Measurements from ENCODE around the gene PRR3. TPM values are rescaled to one million over a fixed set of nuclear protein-coding genes. Genes with fewer than 3 reads are reported as not detected.

PRR3 gene
- total RNA-seq, 2 donors from 2014 or later = 6.9 to 10.4 TPM

DNA sequence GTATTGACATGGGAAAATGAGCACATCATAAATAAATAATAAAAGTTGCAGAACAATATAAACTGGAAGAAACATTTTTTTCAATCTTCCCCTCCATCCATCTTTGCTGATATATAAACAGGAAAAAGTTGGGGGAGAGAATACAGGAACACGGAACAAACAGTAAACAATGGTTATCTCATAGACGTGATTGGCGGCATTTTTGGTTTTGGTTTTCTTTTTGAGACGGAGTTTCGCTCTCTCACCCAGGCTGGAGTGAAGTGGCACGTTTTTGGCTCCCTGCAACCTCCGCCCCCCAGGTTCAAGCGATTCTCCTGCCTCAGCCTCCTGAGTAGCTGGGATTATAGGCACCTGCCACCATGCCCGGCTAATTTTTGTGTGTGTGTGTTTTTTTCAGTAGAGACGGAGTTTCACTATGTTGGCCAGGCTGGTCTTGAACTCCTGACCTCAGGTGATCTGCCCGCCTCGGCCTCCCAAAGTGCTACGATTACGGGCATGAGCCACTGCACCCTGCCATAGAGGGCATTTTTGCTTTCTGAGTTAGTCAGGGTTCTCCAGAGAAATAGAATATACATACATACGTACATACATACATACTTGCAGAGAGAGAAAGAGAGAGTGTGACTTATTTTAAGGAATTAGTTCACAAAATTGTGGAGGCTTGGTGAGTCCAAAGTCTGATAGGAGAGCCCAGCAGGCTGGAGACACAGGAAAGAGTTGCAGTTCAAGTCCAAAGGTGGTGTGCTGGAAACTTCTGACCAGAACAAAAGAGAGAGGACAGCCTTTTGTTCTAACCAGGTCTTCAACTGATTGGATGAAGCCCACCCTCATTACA, 23.4 kb upstream of the PRR3 start:
- DNase-seq (no peak), ATAC-seq (no peak)
- intact Hi-C loops (cut with DNase I) = loop anchor here (5.0 kb wide), 1 partner anchor 41 kb away; no protein-coding TSS in a partner anchor
- Histone ChIP-seq H3K9me3 (no peaks in the 10 kb centered on the region), H3K27me3 (no peaks in the 10 kb centered on the region), H3K4me3 (no peak overlapping the region), H3K4me1 (no peaks in the 10 kb centered on the region), H3K36me3 (replicated peaks in 1 of 2; ENCODE audit: insufficient read depth in 1 of 2, low read depth in 2 of 2) (no peaks in the 10 kb centered on the region), H3K27ac (no peak overlapping the region)
- TF ChIP-seq, protein P1, sequence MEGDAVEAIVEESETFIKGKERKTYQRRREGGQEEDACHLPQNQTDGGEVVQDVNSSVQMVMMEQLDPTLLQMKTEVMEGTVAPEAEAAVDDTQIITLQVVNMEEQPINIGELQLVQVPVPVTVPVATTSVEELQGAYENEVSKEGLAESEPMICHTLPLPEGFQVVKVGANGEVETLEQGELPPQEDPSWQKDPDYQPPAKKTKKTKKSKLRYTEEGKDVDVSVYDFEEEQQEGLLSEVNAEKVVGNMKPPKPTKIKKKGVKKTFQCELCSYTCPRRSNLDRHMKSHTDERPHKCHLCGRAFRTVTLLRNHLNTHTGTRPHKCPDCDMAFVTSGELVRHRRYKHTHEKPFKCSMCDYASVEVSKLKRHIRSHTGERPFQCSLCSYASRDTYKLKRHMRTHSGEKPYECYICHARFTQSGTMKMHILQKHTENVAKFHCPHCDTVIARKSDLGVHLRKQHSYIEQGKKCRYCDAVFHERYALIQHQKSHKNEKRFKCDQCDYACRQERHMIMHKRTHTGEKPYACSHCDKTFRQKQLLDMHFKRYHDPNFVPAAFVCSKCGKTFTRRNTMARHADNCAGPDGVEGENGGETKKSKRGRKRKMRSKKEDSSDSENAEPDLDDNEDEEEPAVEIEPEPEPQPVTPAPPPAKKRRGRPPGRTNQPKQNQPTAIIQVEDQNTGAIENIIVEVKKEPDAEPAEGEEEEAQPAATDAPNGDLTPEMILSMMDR (IDR thresholded peaks at IDR 0.05) = no peak
- no peak for TF ChIP-seq POLR2A (IDR thresholded peaks at IDR 0.05)
- WGBS, 2 donors = 57 to 61% methylated on average over 15 of the region's 15 CpGs

DNA sequence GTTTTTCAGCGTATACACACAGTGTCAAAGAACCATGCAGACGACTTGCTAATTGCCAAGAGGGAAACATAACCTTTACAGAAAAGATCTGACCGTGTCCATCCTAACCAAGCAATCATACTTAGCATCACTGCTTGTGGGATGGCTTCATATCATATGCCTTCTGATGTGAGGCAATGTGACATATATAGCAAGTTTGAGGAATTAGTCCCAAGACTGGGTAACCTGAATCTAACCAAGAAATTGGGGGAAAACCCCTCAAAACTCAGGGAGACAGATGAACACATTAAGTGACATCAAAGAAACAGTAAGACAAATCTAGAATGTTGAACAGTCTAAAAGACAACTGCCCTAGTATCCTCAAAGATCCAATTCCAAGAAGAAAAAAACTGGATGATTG, 19.2 kb upstream of the PRR3 start:
- TF ChIP-seq, protein P1 (IDR thresholded peaks at IDR 0.05) = no peak
- no peak for TF ChIP-seq POLR2A (IDR thresholded peaks at IDR 0.05)
- WGBS, 2 donors = 66 to 74% methylated on average over 3 of the region's 3 CpGs
- no peak for DNase-seq
- no peak overlapping the region for H3K4me3 ChIP-seq
- no peaks in the 10 kb centered on the region for H3K4me1 ChIP-seq
- H3K9me3 ChIP-seq = no peaks in the 10 kb centered on the region
- ATAC-seq = no peak
- intact Hi-C loops (cut with DNase I) = no loop called here
- H3K27me3 ChIP-seq = no peaks in the 10 kb centered on the region
- H3K27ac ChIP-seq = no peak overlapping the region
- H3K36me3 ChIP-seq (replicated peaks in 1 of 2; ENCODE audit: insufficient read depth in 1 of 2, low read depth in 2 of 2) = no peaks in the 10 kb centered on the region

DNA sequence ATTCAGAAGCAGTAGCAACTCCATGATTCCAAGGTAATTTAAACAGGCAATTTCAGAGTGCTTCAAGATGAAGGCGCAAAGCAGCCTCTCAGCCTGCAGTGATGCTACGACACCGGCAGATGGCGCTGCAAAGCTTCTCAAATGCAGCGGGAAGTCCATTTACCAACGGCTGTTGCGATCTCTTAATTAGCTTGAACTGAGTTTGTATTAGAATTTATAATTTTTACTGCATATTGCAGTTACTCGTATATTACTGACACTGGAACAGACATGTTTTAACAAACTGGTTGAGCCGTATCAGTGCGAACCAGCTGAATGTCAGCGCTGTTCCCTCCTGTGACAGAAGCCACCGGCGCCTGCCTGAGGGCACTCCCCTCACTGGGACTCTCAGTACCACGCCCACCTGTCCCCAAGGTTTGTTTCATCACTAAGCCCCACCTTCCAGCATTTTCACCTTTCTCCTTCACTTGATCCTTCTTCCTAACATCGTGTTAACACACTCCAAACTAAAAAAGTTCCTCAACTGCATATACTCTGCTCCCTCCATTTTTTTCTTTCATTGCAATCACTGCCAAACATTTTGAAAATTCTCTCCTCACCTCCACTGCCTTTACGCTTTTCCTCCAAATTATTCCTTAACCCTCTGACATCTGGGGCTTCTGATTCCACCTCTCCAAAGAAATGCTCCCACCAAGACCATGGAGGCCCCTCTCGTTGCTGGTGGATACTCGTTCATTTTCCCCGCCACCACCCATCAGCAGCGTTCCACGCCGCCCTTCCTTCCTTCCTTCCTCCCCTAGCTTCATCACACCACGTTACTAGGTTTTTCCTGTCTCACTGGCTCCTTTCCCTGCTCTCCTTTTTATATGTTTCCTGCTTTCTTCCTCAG, 15.3 kb upstream of the PRR3 start:
- peak overlapping the region in 1 of 4 donors; percentile 39 for H3K27ac ChIP-seq
- DNase-seq (peak; percentile 77 to 81 (median 80)), ATAC-seq (peak; percentile 81)
- WGBS, 2 donors = 12 to 13% methylated on average over 23 of the region's 23 CpGs
- H3K27me3 ChIP-seq = no peaks in the 10 kb centered on the region
- H3K4me3 ChIP-seq = no peak overlapping the region
- no peaks in the 10 kb centered on the region for H3K4me1 ChIP-seq
- peaks cover 0 to 1% of the 10 kb centered on the region in 2 donors for H3K36me3 ChIP-seq (replicated peaks in 1 of 2; ENCODE audit: insufficient read depth in 1 of 2, low read depth in 2 of 2)
- intact Hi-C loops (cut with DNase I) = no loop called here
- no peaks in the 10 kb centered on the region for H3K9me3 ChIP-seq
- TF ChIP-seq, protein P1 (IDR thresholded peaks at IDR 0.05) = peak; percentile 79 to 100 (median 91)
- no peak for TF ChIP-seq POLR2A (IDR thresholded peaks at IDR 0.05)

DNA sequence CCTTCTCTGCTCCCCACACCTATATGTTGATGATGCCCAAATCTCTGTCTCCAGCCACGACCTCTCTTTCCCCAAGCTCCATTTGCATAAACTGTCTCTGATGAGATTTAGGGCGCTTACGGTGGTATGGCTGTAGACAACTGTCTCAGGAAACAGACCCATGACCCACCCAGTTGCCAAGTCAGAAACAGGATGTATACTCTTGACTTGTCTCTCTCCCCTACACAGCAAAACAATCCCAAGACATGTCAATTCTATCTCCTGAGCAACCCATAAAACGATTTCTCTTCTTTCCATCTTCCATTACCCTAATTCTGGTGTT, 14.7 kb upstream of the PRR3 start:
- Histone ChIP-seq H3K4me3 (no peak overlapping the region), H3K27me3 (no peaks in the 10 kb centered on the region), H3K27ac (no peak overlapping the region), H3K9me3 (no peaks in the 10 kb centered on the region), H3K36me3 (replicated peaks in 1 of 2; ENCODE audit: insufficient read depth in 1 of 2, low read depth in 2 of 2) (peaks cover 0 to 6% of the 10 kb centered on the region in 2 donors), H3K4me1 (no peaks in the 10 kb centered on the region)
- intact Hi-C loops (cut with DNase I) = no loop called here
- TF ChIP-seq POLR2A (IDR thresholded peaks at IDR 0.05) = no peak
- TF ChIP-seq, protein P1 (IDR thresholded peaks at IDR 0.05) = no peak
- no peak for ATAC-seq
- 10 to 16% methylated on average over 4 of the region's 4 CpGs for WGBS, 2 donors
- DNase-seq = no peak

Data from body of pancreas (tissue), 4 donors.